WI38 (cell line): ENCODE measurements around the gene USP37.

Experiments
- H3K4me3 ChIP-seq: 2 replicates; pipeline ENCODE4 v1.5.1; 2011; ENCODE audit warnings: low read depth, mild to moderate bottlenecking, control low read depth, low read length
- TF ChIP-seq, protein P1 (sequence below): IDR thresholded peaks from 2 replicates; pipeline ENCODE4 v1.5.1; 2012; ENCODE audit warnings: low read depth, mild to moderate bottlenecking, control low read depth, low read length

The USP37 gene

DNA sequence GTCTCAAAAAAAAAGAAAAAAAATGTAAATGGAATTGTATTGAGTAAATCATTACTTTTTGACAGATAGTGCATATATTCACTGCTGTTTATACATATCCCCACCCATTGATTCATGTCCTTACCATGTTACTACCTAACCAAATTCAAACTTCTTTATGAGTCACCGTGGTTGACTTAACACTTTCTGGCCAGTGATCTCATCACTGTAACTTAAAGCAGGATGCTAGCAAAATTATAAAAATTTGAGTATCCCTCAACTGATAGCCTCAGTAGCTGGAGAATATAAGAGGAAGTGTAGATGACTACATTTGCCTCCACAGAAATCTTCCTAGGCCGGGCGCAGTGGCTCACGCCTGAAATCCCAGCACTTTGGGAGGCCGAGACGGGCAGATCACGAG lies 13.9 kb upstream of the USP37 start:
- H3K4me3 ChIP-seq, result no peak overlapping the region
- TF ChIP-seq, protein P1, sequence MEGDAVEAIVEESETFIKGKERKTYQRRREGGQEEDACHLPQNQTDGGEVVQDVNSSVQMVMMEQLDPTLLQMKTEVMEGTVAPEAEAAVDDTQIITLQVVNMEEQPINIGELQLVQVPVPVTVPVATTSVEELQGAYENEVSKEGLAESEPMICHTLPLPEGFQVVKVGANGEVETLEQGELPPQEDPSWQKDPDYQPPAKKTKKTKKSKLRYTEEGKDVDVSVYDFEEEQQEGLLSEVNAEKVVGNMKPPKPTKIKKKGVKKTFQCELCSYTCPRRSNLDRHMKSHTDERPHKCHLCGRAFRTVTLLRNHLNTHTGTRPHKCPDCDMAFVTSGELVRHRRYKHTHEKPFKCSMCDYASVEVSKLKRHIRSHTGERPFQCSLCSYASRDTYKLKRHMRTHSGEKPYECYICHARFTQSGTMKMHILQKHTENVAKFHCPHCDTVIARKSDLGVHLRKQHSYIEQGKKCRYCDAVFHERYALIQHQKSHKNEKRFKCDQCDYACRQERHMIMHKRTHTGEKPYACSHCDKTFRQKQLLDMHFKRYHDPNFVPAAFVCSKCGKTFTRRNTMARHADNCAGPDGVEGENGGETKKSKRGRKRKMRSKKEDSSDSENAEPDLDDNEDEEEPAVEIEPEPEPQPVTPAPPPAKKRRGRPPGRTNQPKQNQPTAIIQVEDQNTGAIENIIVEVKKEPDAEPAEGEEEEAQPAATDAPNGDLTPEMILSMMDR, result no peak

DNA sequence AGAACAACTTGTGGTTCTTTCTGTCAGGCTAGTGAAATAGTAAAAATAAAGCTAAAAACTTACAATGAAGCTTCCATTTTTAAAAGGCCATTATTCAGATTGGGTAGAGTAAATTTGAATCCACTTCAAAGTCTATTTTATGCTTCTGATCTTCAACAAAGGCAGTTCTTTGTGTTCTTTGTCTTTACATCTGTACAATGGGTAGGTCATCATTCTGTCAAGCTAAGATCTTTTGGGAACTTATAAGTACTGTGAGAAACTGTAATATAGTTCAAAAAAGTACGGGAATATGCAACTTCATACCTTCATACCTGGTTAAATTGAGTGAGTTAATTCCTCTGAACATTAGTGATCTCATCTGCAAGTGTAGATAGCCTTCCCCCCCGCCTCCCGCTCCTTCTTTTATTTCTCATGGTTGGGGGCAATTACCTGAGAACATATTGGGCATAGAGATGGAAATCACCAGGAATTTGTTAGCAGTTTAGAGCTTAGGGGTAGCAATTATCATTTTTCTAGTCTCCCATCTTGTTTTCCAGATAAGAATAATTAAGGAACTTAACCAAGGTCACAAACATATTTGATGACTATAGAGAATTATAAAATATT lies 10.2 kb upstream of the USP37 start:
- H3K4me3 ChIP-seq, result no peak overlapping the region
- TF ChIP-seq, protein P1, result no peak

DNA sequence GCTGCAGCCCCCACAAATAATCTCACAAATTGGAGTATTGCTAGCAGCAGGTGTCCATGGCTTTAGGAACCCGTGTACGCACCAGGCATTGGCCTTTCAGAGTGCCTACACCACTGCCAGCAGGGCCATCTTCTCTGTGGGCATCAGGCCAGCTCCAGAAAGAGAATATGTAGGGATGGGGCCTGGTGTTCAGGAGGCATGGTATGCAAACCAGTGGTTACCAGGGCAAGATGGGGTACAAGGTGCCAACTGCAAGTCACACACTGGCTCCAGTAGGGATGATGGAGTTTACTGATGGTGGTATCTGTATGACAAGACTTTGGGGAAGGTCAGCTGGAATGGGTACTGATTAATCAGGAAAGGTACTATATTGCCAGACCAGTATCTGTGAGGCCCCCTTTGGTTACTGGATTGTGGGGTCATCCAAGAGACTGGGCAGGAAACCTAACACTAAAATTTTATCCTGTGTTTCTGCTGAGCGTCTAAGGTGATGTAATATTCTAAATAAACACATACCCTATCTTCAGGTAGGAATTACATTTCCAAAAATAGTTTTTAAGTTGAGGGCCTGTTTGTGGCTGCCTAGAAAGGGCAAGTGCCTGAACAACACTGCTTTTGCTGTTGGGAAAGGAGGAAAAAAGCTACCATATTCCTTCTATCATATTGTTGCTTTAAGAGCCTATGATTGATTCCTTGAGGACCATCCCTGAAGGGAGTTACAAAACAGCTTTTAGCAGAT lies 9.5 kb upstream of the USP37 start:
- H3K4me3 ChIP-seq, result no peak overlapping the region
- TF ChIP-seq, protein P1, result no peak

DNA sequence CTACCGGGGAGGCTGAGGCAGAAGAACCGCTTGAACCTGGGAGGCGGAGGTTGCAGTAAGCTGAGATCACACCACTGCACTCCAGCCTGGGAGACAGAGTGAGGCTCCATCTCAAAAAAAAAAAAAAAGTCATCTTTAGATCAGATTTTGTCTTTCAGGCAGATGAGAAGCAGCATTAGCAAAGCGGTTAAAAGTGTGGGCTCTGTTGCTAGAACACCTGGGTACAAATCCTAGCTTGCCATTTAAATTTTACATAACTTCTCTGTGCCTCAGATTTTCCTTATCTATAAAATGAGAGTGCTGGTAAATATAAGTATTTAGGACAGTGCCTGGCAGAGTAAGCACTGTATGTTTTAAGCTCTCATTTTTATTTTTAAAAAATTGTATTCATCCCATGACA lies 8.7 kb upstream of the USP37 start:
- TF ChIP-seq, protein P1, result no peak
- H3K4me3 ChIP-seq, result no peak overlapping the region

DNA sequence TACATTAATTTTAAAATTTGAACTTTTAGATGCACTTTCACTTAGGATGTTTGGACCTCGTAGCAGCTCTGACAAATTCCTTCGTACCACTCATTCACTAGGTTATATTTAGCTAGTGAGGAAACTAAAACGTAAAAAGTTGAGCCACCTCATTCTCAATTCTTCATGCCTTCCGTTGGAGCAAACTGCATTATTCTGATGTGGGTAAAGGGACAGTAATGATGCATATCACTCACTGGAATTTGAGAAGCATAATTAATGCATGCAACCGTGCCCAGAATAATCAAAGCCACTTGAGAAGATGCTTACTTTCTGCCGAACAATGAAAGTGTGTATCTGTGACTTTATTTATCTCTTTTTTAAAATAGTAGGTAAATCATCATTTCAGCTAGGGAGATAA lies 2.7 kb upstream of the USP37 start:
- H3K4me3 ChIP-seq, result peak overlapping the region; percentile 83
- TF ChIP-seq, protein P1, result no peak

DNA sequence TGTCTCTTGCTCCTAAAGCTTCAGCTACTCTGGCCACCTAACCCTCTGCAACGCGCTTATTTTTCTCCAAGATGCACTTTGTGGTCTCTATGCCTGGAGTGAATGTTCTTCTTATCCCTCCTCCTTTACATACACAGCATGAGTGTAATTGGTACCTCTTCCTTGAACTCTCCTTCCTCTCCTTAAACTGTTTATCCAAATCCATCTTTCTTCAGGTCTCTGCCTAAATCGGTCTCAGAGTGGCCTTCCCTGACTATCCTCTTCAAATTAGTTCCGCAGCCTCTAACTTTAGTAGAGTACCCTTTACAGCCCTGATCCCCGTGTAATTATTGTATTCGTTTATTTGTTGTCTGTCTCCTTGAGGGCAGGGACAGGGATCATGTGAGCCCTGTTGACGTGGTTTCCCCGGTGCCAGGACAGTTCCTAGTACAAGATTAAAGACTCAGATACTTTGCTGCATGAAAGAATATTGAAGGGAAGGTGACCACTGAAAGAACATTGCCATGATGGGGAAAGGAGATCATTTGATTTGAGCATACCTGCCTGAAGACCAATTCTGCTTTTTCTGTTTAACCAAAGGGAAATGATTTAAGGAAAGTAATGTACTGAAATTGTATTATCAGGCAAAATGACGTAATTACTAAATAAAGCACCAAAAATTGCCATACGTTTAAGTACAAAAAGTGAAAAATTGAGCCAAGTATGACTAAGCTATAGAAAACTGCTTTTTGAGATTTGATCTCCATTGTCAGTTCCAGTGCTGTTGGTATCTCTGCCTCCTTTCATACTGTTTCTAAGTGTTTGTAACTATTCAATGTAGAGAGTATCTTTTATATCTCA lies 1.7 kb upstream of the USP37 start:
- peak overlapping the region; percentile 83 for H3K4me3 ChIP-seq
- TF ChIP-seq, protein P1, result no peak

DNA sequence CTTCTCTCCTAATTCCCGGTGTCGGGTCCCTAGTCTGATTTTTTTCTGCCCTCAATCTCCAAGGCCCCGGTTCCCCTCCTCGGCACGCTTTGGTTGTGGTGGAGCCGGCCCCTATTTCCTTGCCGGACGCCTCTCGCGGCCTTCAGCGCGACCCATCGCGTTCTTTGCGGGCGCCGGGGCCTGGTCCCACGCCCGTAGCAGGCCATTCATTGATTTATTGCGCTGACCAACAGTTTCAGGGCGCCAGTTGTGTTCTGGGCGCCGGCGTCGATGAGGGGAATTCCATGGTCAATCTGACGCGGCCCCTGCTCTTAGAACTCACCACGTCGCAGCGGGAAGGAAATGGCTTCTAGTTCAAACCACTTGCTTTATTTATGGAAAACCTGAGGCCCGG lies 884 bp upstream of the USP37 start:
- TF ChIP-seq, protein P1, result no peak
- peak overlapping the region; percentile 83 for H3K4me3 ChIP-seq
